PC-3 (cell line): ENCODE measurements around the gene OTUB1.

Source experiments
- EZH2 ChIP-seq: fragments of 300-600 bp; sonication (generic); IDR thresholded peaks from one replicate; pipeline ENCODE4 v1.6.1; 2017; ENCODE audit warnings: antibody characterized with exemption, mild to moderate bottlenecking, low read length; ENCODE audit not compliant: unreplicated experiment
- EZH2phosphoT487 ChIP-seq: fragments of 300-600 bp; sonication (generic); IDR thresholded peaks from 2 replicates; pipeline ENCODE4 v1.6.1; 2018; ENCODE audit warnings: mild to moderate bottlenecking, antibody characterized with exemption, low read length, borderline replicate concordance
- TF ChIP-seq, protein P1 (sequence below): fragments of 300-600 bp; sonication (generic); conservative IDR thresholded peaks from 2 replicates; pipeline ENCODE4 v1.5.1; 2017; ENCODE audit warnings: antibody characterized with exemption, low read depth, mild to moderate bottlenecking, low read length

DNA sequence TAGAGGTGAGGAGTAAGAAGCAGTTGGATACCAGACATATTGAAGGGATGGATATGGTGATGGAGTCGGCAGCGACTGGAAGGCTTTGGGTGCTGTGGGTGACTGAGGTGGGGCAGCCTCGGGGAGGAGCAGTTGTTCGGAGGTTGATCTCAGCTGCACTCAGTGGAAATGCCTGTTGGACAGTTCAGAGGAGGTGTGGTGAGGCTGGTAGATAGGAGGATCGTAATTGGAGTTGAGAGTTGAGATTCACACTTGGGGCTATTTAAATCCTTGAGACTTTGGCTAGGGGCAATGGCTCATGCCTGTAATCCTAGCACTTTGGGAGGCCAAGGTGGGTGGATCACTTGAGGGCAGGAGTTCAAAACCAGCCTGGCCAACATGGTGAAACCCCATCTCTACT lies 6.9 kb downstream of the OTUB1 start:
- TF ChIP-seq, protein P1, sequence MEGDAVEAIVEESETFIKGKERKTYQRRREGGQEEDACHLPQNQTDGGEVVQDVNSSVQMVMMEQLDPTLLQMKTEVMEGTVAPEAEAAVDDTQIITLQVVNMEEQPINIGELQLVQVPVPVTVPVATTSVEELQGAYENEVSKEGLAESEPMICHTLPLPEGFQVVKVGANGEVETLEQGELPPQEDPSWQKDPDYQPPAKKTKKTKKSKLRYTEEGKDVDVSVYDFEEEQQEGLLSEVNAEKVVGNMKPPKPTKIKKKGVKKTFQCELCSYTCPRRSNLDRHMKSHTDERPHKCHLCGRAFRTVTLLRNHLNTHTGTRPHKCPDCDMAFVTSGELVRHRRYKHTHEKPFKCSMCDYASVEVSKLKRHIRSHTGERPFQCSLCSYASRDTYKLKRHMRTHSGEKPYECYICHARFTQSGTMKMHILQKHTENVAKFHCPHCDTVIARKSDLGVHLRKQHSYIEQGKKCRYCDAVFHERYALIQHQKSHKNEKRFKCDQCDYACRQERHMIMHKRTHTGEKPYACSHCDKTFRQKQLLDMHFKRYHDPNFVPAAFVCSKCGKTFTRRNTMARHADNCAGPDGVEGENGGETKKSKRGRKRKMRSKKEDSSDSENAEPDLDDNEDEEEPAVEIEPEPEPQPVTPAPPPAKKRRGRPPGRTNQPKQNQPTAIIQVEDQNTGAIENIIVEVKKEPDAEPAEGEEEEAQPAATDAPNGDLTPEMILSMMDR = no peak
- no peak for TF ChIP-seq EZH2phosphoT487
- no peak for TF ChIP-seq EZH2
